Spleen (tissue), 7 donors: ENCODE data around the gene MUCL3.

Experiments used
- POLR2A ChIP-seq, 3 donors: fragments of 450-650 bp; IDR thresholded peaks; one replicate each; pipeline ENCODE4 v1.5.1; 2017; ENCODE audit warnings: antibody characterized with exemption in 3 of 3, mild to moderate bottlenecking in 1 of 3
- POLR2AphosphoS5 ChIP-seq, 3 donors: sonication (generic); formaldehyde crosslinking; IDR thresholded peaks; one replicate each; pipeline ENCODE4 v1.5.1; 2017; ENCODE audit warnings: antibody characterized with exemption in 3 of 3
- TF ChIP-seq, protein P1 (sequence below), 11 experiments: fragments of 200-600 bp in 7 of 11; fragments of 450-650 bp in 4 of 11; sonication (generic) in 4 of 11; IDR thresholded peaks in 8 of 11; conservative IDR thresholded peaks in 3 of 11; 1 replicate in 7 of 11; 2 replicates in 4 of 11; pipeline versions ENCODE4 v1.4.0 to v1.8.0; 2016 to 2021; ENCODE audit warnings: antibody characterized with exemption in 11 of 11, inconsistent platforms in 4 of 11, mild to moderate bottlenecking in 1 of 11
- donor health status: DM: no; HTN: no; CAD: no; lungs with moderate emphysema.
- donor health status: DM: no; HTN: no; CAD: no.
- donor health status: DM: no; HTN: no; CAD: no.

DNA sequence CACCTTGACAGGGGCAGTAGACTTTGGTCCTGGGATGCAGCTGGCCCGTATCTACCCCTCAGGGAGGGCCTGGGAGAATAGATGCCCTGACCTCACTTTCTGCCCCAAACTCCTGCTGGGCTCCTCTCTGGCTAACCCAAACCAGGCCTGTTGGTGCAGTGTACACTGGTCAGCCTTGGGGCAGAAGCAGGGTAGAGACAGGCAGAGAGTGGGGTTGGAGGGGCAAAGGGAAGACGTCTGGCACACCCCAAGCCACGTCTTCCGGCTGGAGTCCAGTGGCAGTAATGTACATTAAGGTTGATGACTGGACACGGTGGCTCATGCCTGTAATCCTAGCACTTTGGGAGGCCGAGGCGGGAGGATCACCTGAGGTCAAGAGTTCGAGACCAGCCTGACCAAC, 47.1 kb upstream of the MUCL3 start:
- TF ChIP-seq, protein P1, sequence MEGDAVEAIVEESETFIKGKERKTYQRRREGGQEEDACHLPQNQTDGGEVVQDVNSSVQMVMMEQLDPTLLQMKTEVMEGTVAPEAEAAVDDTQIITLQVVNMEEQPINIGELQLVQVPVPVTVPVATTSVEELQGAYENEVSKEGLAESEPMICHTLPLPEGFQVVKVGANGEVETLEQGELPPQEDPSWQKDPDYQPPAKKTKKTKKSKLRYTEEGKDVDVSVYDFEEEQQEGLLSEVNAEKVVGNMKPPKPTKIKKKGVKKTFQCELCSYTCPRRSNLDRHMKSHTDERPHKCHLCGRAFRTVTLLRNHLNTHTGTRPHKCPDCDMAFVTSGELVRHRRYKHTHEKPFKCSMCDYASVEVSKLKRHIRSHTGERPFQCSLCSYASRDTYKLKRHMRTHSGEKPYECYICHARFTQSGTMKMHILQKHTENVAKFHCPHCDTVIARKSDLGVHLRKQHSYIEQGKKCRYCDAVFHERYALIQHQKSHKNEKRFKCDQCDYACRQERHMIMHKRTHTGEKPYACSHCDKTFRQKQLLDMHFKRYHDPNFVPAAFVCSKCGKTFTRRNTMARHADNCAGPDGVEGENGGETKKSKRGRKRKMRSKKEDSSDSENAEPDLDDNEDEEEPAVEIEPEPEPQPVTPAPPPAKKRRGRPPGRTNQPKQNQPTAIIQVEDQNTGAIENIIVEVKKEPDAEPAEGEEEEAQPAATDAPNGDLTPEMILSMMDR (IDR thresholded peaks at IDR 0.05 in 8 of 11, conservative IDR thresholded peaks at IDR 0.05 in 3 of 11), result no peak
- no peak for TF ChIP-seq POLR2A (IDR thresholded peaks at IDR 0.05)
- no peak for TF ChIP-seq POLR2AphosphoS5 (IDR thresholded peaks at IDR 0.05)
